SU-DHL-6 (cell line): Measurements from ENCODE around the gene PADI2.

ENCODE experiments used
- H2AFZ ChIP-seq: fragments of 200-600 bp; sonication (generic); 2 replicates; pipeline ENCODE4 v1.6.1; 2014; ENCODE audit warnings: low read depth, mild to moderate bottlenecking, moderate library complexity, mixed read lengths, antibody characterized with exemption, low read length; ENCODE audit not compliant: severe bottlenecking
- H3F3A ChIP-seq: fragments of 200-600 bp; shearing (Covaris generic); 2 replicates; pipeline ENCODE4 v1.6.0; 2016; ENCODE audit warnings: antibody characterized with exemption, mild to moderate bottlenecking; ENCODE audit not compliant: insufficient read depth
- H3K27ac ChIP-seq: fragments of 200-600 bp; sonication (generic); 2 replicates; pipeline ENCODE4 v1.5.1; 2016; ENCODE audit warnings: low read depth, mild to moderate bottlenecking, low read length, moderate library complexity, mixed read lengths
- H3K27me3 ChIP-seq: fragments of 200-600 bp; sonication (generic), shearing (Covaris generic); 2 replicates; pipeline ENCODE4 v1.6.0; 2014; ENCODE audit warnings: mild to moderate bottlenecking, low read length
- H3K36me3 ChIP-seq: fragments of 200-600 bp; sonication (generic); 2 replicates; pipeline ENCODE4 v1.6.1; 2014; ENCODE audit warnings: mild to moderate bottlenecking, low read length, mixed read lengths
- H3K4me2 ChIP-seq: fragments of 300-600, 200-600 bp; shearing (Covaris generic), sonication (generic); 2 replicates; pipeline ENCODE4 v1.6.0; 2014; ENCODE audit warnings: low read length, low read depth, mild to moderate bottlenecking; ENCODE audit not compliant: poor library complexity, severe bottlenecking
- H3K4me3 ChIP-seq: fragments of 200-600 bp; sonication (generic); 2 replicates; pipeline ENCODE4 v1.5.1; 2014; ENCODE audit warnings: antibody characterized with exemption, low read length, mild to moderate bottlenecking, mixed read lengths; ENCODE audit not compliant: insufficient read depth, poor library complexity, severe bottlenecking
- H3K79me2 ChIP-seq: fragments of 200-600 bp; sonication (generic); 2 replicates; pipeline ENCODE4 v1.6.1; 2014; ENCODE audit warnings: mild to moderate bottlenecking, low read length, moderate library complexity; ENCODE audit not compliant: insufficient read depth
- H3K9ac ChIP-seq: fragments of 200-600 bp; sonication (generic); 2 replicates; pipeline ENCODE4 v1.7.0; 2014; ENCODE audit warnings: mild to moderate bottlenecking, low read length
- H3K9me2 ChIP-seq: fragments of 200-600 bp; sonication (generic); replicated peaks from 2 replicates; pipeline ENCODE4 v1.6.1; 2014; ENCODE audit warnings: low read length; ENCODE audit not compliant: insufficient read depth
- H3K9me3 ChIP-seq: fragments of 200-600 bp; sonication (generic); 2 replicates; pipeline ENCODE4 v1.6.1; 2014; ENCODE audit warnings: low read length, mixed read lengths; ENCODE audit not compliant: insufficient read depth
- H4K20me1 ChIP-seq: fragments of 200-600 bp; sonication (generic); 2 replicates; pipeline ENCODE4 v1.6.1; 2014; ENCODE audit warnings: low read depth, mild to moderate bottlenecking, antibody characterized with exemption, low read length, moderate library complexity, mixed read lengths
- EZH2phosphoT487 ChIP-seq: fragments of 200-600 bp; sonication (generic), shearing (Covaris generic); conservative IDR thresholded peaks from 2 replicates; pipeline ENCODE4 v1.6.1; 2018; ENCODE audit warnings: mild to moderate bottlenecking, antibody characterized with exemption, low read length, moderate library complexity, mixed read lengths
- TF ChIP-seq, protein P1 (sequence below): fragments of 200-600 bp; sonication (generic); IDR thresholded peaks from one replicate; pipeline ENCODE4 v1.5.1; 2017; ENCODE audit warnings: antibody characterized with exemption, mild to moderate bottlenecking, low read length, moderate library complexity; ENCODE audit not compliant: insufficient read depth, poor library complexity, severe bottlenecking

Gene PADI2

DNA sequence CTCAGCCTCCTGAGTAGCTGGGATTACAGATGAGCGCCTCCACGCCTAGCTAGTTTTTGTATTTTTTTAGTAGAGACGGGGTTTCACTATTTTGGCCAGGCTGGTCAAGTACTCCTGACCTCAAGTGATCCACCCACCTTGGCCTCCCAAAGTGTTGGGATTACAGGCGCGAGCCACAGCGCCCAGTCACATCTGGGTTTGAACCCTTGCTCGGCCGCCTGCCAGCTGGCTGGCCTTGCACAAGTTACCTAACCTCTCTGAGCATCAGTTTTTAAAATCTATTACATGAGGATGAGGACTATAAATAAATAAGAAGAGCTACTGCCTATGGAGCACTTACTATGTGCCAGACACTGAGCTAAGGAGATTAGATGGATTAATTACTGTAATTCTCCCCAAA lies 17.7 kb upstream of the PADI2 start:
- no peaks in the 10 kb centered on the region for H3K36me3 ChIP-seq

DNA sequence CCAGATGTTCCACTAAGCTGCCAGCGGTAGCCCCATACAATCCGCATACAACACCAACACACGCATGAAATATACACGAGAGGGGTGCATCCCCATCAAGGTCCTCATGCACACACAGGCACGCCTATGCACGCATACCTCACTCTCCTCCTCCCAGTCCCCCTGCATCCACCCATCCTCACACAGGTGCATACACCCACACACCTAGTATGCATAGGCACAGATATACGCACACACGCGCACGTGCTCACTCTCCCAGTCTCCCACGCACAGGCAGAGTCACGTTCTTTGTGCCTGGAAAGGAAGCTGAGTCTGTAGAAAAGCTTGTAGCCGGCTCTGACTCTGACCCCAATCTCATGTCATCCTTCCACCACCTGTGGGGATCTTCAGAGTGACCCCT lies 16.9 kb upstream of the PADI2 start:
- H3K4me3 ChIP-seq, result no peak overlapping the region
- no peaks in the 10 kb centered on the region for H3K9me3 ChIP-seq
- no peaks in the 10 kb centered on the region for H3K79me2 ChIP-seq
- no peaks in the 10 kb centered on the region for H4K20me1 ChIP-seq
- H2AFZ ChIP-seq, result no peak overlapping the region
- no peak for TF ChIP-seq EZH2phosphoT487
- TF ChIP-seq, protein P1, sequence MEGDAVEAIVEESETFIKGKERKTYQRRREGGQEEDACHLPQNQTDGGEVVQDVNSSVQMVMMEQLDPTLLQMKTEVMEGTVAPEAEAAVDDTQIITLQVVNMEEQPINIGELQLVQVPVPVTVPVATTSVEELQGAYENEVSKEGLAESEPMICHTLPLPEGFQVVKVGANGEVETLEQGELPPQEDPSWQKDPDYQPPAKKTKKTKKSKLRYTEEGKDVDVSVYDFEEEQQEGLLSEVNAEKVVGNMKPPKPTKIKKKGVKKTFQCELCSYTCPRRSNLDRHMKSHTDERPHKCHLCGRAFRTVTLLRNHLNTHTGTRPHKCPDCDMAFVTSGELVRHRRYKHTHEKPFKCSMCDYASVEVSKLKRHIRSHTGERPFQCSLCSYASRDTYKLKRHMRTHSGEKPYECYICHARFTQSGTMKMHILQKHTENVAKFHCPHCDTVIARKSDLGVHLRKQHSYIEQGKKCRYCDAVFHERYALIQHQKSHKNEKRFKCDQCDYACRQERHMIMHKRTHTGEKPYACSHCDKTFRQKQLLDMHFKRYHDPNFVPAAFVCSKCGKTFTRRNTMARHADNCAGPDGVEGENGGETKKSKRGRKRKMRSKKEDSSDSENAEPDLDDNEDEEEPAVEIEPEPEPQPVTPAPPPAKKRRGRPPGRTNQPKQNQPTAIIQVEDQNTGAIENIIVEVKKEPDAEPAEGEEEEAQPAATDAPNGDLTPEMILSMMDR, result no peak
- no peaks in the 10 kb centered on the region for H3K36me3 ChIP-seq
- H3K27me3 ChIP-seq, result no peaks in the 10 kb centered on the region; the same call in 1 of the 2 replicates
- no peak overlapping the region for H3K9ac ChIP-seq
- H3K4me2 ChIP-seq, result no peak overlapping the region
- H3F3A ChIP-seq, result no peaks in the 10 kb centered on the region
- H3K9me2 ChIP-seq, result no peaks in the 10 kb centered on the region
- H3K27ac ChIP-seq, result no peak overlapping the region

More for the DNA sequence above, 17.7 kb upstream of the PADI2 start:
- Histone ChIP-seq H3K27ac (no peak overlapping the region), H3K4me2 (no peak overlapping the region), H3K27me3 (no peaks in the 10 kb centered on the region; the same call in 1 of the 2 replicates), H3K9me3 (no peaks in the 10 kb centered on the region), H3K4me3 (no peak overlapping the region), H3K79me2 (no peaks in the 10 kb centered on the region), H3K9ac (no peak overlapping the region), H4K20me1 (no peaks in the 10 kb centered on the region), H2AFZ (no peak overlapping the region), H3F3A (no peaks in the 10 kb centered on the region), H3K9me2 (no peaks in the 10 kb centered on the region)
- TF ChIP-seq EZH2phosphoT487, result no peak
- TF ChIP-seq, protein P1, result no peak

DNA sequence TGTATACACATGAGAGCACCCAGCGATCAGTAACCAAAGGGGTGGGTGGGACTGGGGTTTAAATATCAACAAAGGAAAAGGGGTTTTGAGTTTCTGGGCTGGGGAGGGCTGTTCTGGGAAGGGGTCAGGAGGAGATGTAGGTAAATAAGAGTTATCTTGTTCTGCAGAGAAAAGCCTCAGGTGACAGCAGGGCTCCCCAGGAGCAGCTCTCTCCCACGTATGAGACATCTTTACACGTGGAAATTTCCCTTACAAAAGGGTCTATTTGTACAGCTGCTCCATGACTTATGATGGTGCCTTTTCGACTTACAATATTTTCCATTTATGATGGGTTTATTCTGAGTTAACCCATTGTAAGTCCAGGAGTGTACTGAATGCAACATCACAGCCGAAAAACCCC lies 16.3 kb upstream of the PADI2 start:
- Histone ChIP-seq H3F3A (no peaks in the 10 kb centered on the region), H3K79me2 (no peaks in the 10 kb centered on the region), H4K20me1 (no peaks in the 10 kb centered on the region), H3K4me3 (no peak overlapping the region), H2AFZ (no peak overlapping the region), H3K9ac (no peak overlapping the region), H3K4me2 (no peak overlapping the region), H3K36me3 (no peaks in the 10 kb centered on the region), H3K9me3 (no peaks in the 10 kb centered on the region), H3K27ac (no peak overlapping the region), H3K27me3 (no peaks in the 10 kb centered on the region; the same call in 1 of the 2 replicates), H3K9me2 (no peaks in the 10 kb centered on the region)
- TF ChIP-seq, protein P1, result no peak
- no peak for TF ChIP-seq EZH2phosphoT487

DNA sequence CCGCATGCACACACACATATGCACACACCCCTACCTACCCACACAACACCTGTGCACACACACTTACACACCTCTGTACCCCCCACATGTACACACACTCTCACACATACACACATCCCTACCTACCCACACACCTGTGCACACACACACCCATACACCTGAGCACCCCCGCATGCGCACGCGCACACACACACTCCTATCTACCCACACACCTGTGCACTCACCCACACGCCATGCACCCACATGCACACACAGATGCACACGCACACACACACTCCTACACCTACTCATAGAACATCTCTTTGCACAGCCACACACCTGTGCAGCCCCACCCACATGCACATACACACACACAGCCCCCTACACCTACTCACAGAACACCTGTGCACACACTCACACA lies 15.5 kb upstream of the PADI2 start:
- Histone ChIP-seq H3K27me3 (no peaks in the 10 kb centered on the region; the same call in 1 of the 2 replicates), H3K9me2 (no peaks in the 10 kb centered on the region), H4K20me1 (no peaks in the 10 kb centered on the region), H3K79me2 (no peaks in the 10 kb centered on the region), H2AFZ (no peak overlapping the region), H3K4me3 (no peak overlapping the region), H3K36me3 (no peaks in the 10 kb centered on the region), H3K9me3 (no peaks in the 10 kb centered on the region), H3K27ac (no peak overlapping the region), H3K9ac (no peak overlapping the region), H3F3A (no peaks in the 10 kb centered on the region), H3K4me2 (no peak overlapping the region)
- TF ChIP-seq EZH2phosphoT487, result no peak
- TF ChIP-seq, protein P1, result no peak
